Liver (tissue), 9 donors: ENCODE results near the gene WDR31. TPM values are rescaled to one million over a fixed set of nuclear protein-coding genes. Genes with fewer than 3 reads are reported as not detected.

Experiments used
- DNase-seq: peaks from one replicate; pipeline ENCODE4 v3.0.0-alpha.2; 2017; ENCODE audit warnings: low spot score
- H3K27ac ChIP-seq, 2 donors: one replicate each; pipeline ENCODE4 v1.7.0; 2013; ENCODE audit warnings: inconsistent platforms in 2 of 2, low read length in 2 of 2, control low read depth in 1 of 2, low read depth in 1 of 2, mild to moderate bottlenecking in 1 of 2
- H3K27me3 ChIP-seq, 4 donors: one replicate each; pipeline versions ENCODE4 v1.6.1 to v1.7.0; 2013; ENCODE audit warnings: low read length in 3 of 4, inconsistent platforms in 1 of 4, mild to moderate bottlenecking in 1 of 4, moderate library complexity in 1 of 4; ENCODE audit not compliant: control insufficient read depth in 4 of 4, insufficient read depth in 4 of 4
- H3K36me3 ChIP-seq, 4 donors: one replicate each; pipeline versions ENCODE4 v1.6.1 to v1.7.0; 2013; ENCODE audit warnings: low read length in 3 of 4, mild to moderate bottlenecking in 3 of 4, low read depth in 1 of 4, moderate library complexity in 1 of 4; ENCODE audit not compliant: control insufficient read depth in 4 of 4, insufficient read depth in 3 of 4
- H3K4me1 ChIP-seq, 4 donors: one replicate each; pipeline versions ENCODE4 v1.6.1 to v1.7.0; 2013; ENCODE audit warnings: low read length in 3 of 4, mild to moderate bottlenecking in 3 of 4, moderate library complexity in 1 of 4; ENCODE audit not compliant: control insufficient read depth in 4 of 4, insufficient read depth in 4 of 4
- H3K4me3 ChIP-seq, 3 donors: one replicate each; pipeline versions ENCODE4 v1.6.1 to v1.7.0; 2013; ENCODE audit warnings: low read length in 3 of 3, control low read depth in 1 of 3, low read depth in 1 of 3, mild to moderate bottlenecking in 1 of 3
- H3K9ac ChIP-seq, 2 donors: one replicate each; pipeline ENCODE4 v1.7.0; 2013; ENCODE audit warnings: low read length in 2 of 2, mild to moderate bottlenecking in 2 of 2, moderate library complexity in 2 of 2, control low read depth in 1 of 2, low read depth in 1 of 2
- H3K9me3 ChIP-seq, 4 donors: one replicate each; pipeline versions ENCODE4 v1.6.1 to v1.7.0; 2013; ENCODE audit warnings: low read length in 3 of 4; ENCODE audit not compliant: control insufficient read depth in 4 of 4
- ATF3 ChIP-seq: IDR thresholded peaks from 2 replicates; pipeline ENCODE4 v1.6.1; 2016; ENCODE audit warnings: antibody characterized with exemption
- CTCF ChIP-seq: fragments of 150-350 bp; IDR thresholded peaks from 2 replicates; pipeline ENCODE4 v1.5.1; 2017; ENCODE audit warnings: improper control_type of control experiment, low read depth, low read length; ENCODE audit not compliant: missing input control
- EGR1 ChIP-seq, 2 donors: IDR thresholded peaks; 2 replicates each; pipeline ENCODE4 v1.6.1; 2016 to 2018; ENCODE audit warnings: antibody characterized with exemption in 2 of 2, low read depth in 2 of 2
- FOXA1 ChIP-seq: IDR thresholded peaks from 2 replicates; pipeline ENCODE4 v1.6.1; 2016; ENCODE audit warnings: antibody characterized with exemption
- FOXA2 ChIP-seq: IDR thresholded peaks from 2 replicates; pipeline ENCODE4 v1.6.1; 2016; ENCODE audit warnings: antibody characterized with exemption
- GABPA ChIP-seq, 2 donors: IDR thresholded peaks in 1 of 2; conservative IDR thresholded peaks in 1 of 2; 2 replicates each; pipeline ENCODE4 v1.6.1; 2016; ENCODE audit warnings: antibody characterized with exemption in 2 of 2, mild to moderate bottlenecking in 1 of 2, moderate library complexity in 1 of 2
- HNF4G ChIP-seq: IDR thresholded peaks from 2 replicates; pipeline ENCODE4 v1.6.1; 2016; ENCODE audit warnings: antibody characterized with exemption
- JUND ChIP-seq, 2 donors: IDR thresholded peaks; 2 replicates each; pipeline ENCODE4 v1.6.1; 2016; ENCODE audit warnings: antibody characterized with exemption in 2 of 2
- MAX ChIP-seq: IDR thresholded peaks from 2 replicates; pipeline ENCODE4 v1.6.1; 2016; ENCODE audit warnings: antibody characterized with exemption
- RAD21 ChIP-seq, 2 donors: IDR thresholded peaks; 2 replicates each; pipeline ENCODE4 v1.6.1; 2016; ENCODE audit warnings: antibody characterized with exemption in 2 of 2, mild to moderate bottlenecking in 2 of 2
- REST ChIP-seq: IDR thresholded peaks from 2 replicates; pipeline ENCODE4 v1.6.1; 2016; ENCODE audit warnings: antibody characterized with exemption, mild to moderate bottlenecking
- RXRA ChIP-seq, 2 donors: IDR thresholded peaks; 2 replicates each; pipeline ENCODE4 v1.6.1; 2017 to 2018; ENCODE audit warnings: antibody characterized with exemption in 2 of 2, mild to moderate bottlenecking in 1 of 2
- TAF1 ChIP-seq: conservative IDR thresholded peaks from 2 replicates; pipeline ENCODE4 v1.6.1; 2016; ENCODE audit warnings: antibody characterized with exemption, mild to moderate bottlenecking
- YY1 ChIP-seq: IDR thresholded peaks from 2 replicates; pipeline ENCODE4 v1.6.1; 2016; ENCODE audit warnings: antibody characterized with exemption, mild to moderate bottlenecking
- ZBTB33 ChIP-seq: IDR thresholded peaks from 2 replicates; pipeline ENCODE4 v1.6.1; 2016; ENCODE audit warnings: antibody characterized with exemption
- WGBS: extraction: QIAGEN DNeasy Blood & Tissue Kit; methylation state at CpG from one replicate; pipeline ENCODE4 v1.1.7; 2013; 5-methylcytosine and 5-hydroxymethylcytosine counted together
- polyA plus RNA-seq, 2 donors: library from polyadenylated mRNA; stranded (reverse) in 1 of 2; unstranded in 1 of 2; fragments of 200-250 nt in 1 of 2; fragments of >200 nt in 1 of 2; fragmentation: Nextera tagmentation in 1 of 2; extraction: Ambion mirVana in 1 of 2; gene quantifications; one replicate each; pipeline versions ENCODE4 v1.2.1 to v1.2.3, GENCODE V29; 2013 to 2015
- total RNA-seq, 2 donors: library from RNA; depleted of rRNA; stranded (reverse); fragments of >200 nt; gene quantifications; one replicate each; pipeline ENCODE4 v1.2.3, GENCODE V29; 2014
- donor health status: healthy.
- donor health status: healthy.
- donor health status: healthy.
- donor health status: healthy.
- donor health status: healthy.

Gene WDR31
- total and polyA plus RNA-seq, 4 donors = 1.1 to 3.2 (median 1.2) TPM

- Histone ChIP-seq H3K4me3 (no peak overlapping the region), H3K9ac (no peak overlapping the region), H3K27me3 (no peaks in the 10 kb centered on the region), H3K27ac (no peak overlapping the region), H3K36me3 (no peaks in the 10 kb centered on the region), H3K4me1 (peaks cover 4 to 7% (median 5%) of the 10 kb centered on the region in 4 donors), H3K9me3 (no peaks in the 10 kb centered on the region)
- TF ChIP-seq CTCF (no peak), HNF4G (no peak), JUND (IDR thresholded peaks at IDR 0.05) (no peak), EGR1 (IDR thresholded peaks at IDR 0.05; ENCODE audit: low read depth in 2 of 2) (no peak), FOXA2 (no peak), MAX (no peak)
- no peak for DNase-seq
- 90% methylated on average over 1 of the region's 1 CpG for WGBS
Measured at GRCh38 chr9:113352411-113352810, 12.3 kb upstream of the WDR31 start.

GRCh38 chr9:113352006-113352405, 11.9 kb upstream of the WDR31 start:
- WGBS = 79% methylated on average over 6 of the region's 6 CpGs
- Histone ChIP-seq H3K36me3 (no peaks in the 10 kb centered on the region), H3K9ac (no peak overlapping the region), H3K27ac (no peak overlapping the region), H3K4me3 (no peak overlapping the region), H3K9me3 (no peaks in the 10 kb centered on the region), H3K4me1 (peaks cover 4 to 7% (median 5%) of the 10 kb centered on the region in 4 donors), H3K27me3 (no peaks in the 10 kb centered on the region)
- TF ChIP-seq GABPA (IDR thresholded peaks at IDR 0.05 in 1 of 2, conservative IDR thresholded peaks at IDR 0.05 in 1 of 2) = no peak
- no peak for TF ChIP-seq TAF1
- no peak for TF ChIP-seq REST
- no peak for TF ChIP-seq YY1
- no peak for TF ChIP-seq HNF4G
- TF ChIP-seq JUND (IDR thresholded peaks at IDR 0.05) = no peak
- DNase-seq = no peak

GRCh38 chr9:113350937-113351336, 10.9 kb upstream of the WDR31 start:
- Histone ChIP-seq H3K9me3 (no peaks in the 10 kb centered on the region), H3K36me3 (no peaks in the 10 kb centered on the region), H3K27ac (no peak overlapping the region), H3K4me3 (no peak overlapping the region), H3K4me1 (peaks cover 4 to 7% (median 5%) of the 10 kb centered on the region in 4 donors), H3K9ac (no peak overlapping the region), H3K27me3 (no peaks in the 10 kb centered on the region)
- TF ChIP-seq ATF3 (no peak), ZBTB33 (no peak), RXRA (IDR thresholded peaks at IDR 0.05) (no peak), FOXA1 (no peak), EGR1 (IDR thresholded peaks at IDR 0.05; ENCODE audit: low read depth in 2 of 2) (no peak), CTCF (no peak), TAF1 (no peak), HNF4G (no peak), RAD21 (IDR thresholded peaks at IDR 0.05) (no peak)
- WGBS = 60% methylated on average over 6 of the region's 6 CpGs
- DNase-seq = no peak
